Loucy (cell line): ENCODE results near the gene ZNF536.

Source experiments
- EZH2phosphoT487 ChIP-seq: fragments of 200-600 bp; IDR thresholded peaks from 2 replicates; pipeline ENCODE4 v1.6.1; 2018; ENCODE audit warnings: antibody characterized with exemption, mild to moderate bottlenecking, moderate library complexity, borderline replicate concordance
- TF ChIP-seq, protein P1 (sequence below): fragments of 200-600 bp; sonication (generic); conservative IDR thresholded peaks from 2 replicates; pipeline ENCODE4 v1.5.1; 2014; ENCODE audit warnings: mild to moderate bottlenecking, antibody characterized with exemption, low read length

DNA sequence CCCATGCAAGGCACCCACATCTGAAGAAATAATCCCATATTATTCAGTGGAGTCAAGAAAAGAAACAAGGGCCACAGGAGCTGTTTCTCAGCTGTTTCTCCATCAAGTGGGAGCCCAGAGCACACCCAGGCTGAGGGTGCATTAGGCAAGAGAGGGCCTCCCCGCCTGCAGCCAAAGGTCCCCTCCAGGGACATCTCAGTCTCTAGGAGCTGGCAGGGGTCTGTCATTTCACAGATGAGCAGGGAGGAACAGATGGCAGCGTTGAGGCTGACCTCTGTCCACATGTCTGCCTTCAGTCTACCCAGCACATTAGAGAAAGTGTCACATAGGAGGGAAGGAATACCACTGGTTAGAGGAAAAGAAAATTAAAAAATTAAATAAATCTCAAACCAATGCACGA lies 157.7 kb downstream of the ZNF536 start:
- TF ChIP-seq, protein P1, sequence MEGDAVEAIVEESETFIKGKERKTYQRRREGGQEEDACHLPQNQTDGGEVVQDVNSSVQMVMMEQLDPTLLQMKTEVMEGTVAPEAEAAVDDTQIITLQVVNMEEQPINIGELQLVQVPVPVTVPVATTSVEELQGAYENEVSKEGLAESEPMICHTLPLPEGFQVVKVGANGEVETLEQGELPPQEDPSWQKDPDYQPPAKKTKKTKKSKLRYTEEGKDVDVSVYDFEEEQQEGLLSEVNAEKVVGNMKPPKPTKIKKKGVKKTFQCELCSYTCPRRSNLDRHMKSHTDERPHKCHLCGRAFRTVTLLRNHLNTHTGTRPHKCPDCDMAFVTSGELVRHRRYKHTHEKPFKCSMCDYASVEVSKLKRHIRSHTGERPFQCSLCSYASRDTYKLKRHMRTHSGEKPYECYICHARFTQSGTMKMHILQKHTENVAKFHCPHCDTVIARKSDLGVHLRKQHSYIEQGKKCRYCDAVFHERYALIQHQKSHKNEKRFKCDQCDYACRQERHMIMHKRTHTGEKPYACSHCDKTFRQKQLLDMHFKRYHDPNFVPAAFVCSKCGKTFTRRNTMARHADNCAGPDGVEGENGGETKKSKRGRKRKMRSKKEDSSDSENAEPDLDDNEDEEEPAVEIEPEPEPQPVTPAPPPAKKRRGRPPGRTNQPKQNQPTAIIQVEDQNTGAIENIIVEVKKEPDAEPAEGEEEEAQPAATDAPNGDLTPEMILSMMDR, result no peak
- TF ChIP-seq EZH2phosphoT487, result no peak
